CD4-positive, CD25-positive, alpha-beta regulatory T cell (primary cell): ENCODE measurements around the gene NKD1. TPM values are rescaled to one million over a fixed set of nuclear protein-coding genes. Genes with fewer than 3 reads are reported as not detected.
A peak's percentile ranks its signal among the peaks of the same experiment; 100 is the strongest.

Source experiments
- ATAC-seq, 2 donors: fragments of 150-1000 bp; cut with Tn5 transposase; one replicate each; pipeline ENCODE4 v1.10.0; 2021; ENCODE audit warnings: low read depth in 2 of 2, moderate number of reproducible peaks in 2 of 2, moderate library complexity in 1 of 2
- DNase-seq, 3 donors: peaks; one replicate each; pipeline versions ENCODE4 v3.0.0 to v3.0.0-alpha.2; 2012 to 2022; ENCODE audit warnings: mixed read lengths in 1 of 3
- H3K27ac ChIP-seq: one replicate; pipeline ENCODE4 v1.7.0; 2013; ENCODE audit warnings: mild to moderate bottlenecking, low read length; ENCODE audit not compliant: insufficient read depth, poor library complexity, severe bottlenecking
- H3K27me3 ChIP-seq: one replicate; pipeline ENCODE4 v1.7.0; 2013; ENCODE audit warnings: low read length; ENCODE audit not compliant: control insufficient read depth, insufficient read depth
- H3K36me3 ChIP-seq: one replicate; pipeline ENCODE4 v1.7.0; 2013; ENCODE audit warnings: mild to moderate bottlenecking, low read length, moderate library complexity; ENCODE audit not compliant: control insufficient read depth, insufficient read depth
- H3K4me1 ChIP-seq: 2 replicates; pipeline ENCODE4 v1.7.0; 2013; ENCODE audit warnings: mild to moderate bottlenecking, low read length; ENCODE audit not compliant: insufficient read depth, control insufficient read depth, poor library complexity, severe bottlenecking
- H3K4me3 ChIP-seq: one replicate; pipeline ENCODE4 v1.7.0; 2013; ENCODE audit warnings: low read depth, mild to moderate bottlenecking, low read length, moderate library complexity
- H3K9me3 ChIP-seq, 2 experiments: 1 replicate in 1 of 2; 2 replicates in 1 of 2; pipeline ENCODE4 v1.7.0; 2013; ENCODE audit warnings: low read length in 2 of 2, mild to moderate bottlenecking in 1 of 2, moderate library complexity in 1 of 2; ENCODE audit not compliant: control insufficient read depth in 2 of 2
- H3K27ac Mint-ChIP-seq, 3 donors: one replicate each; pipeline ENCODE4 v1.8.0; 2020 to 2022; ENCODE audit warnings: mild to moderate bottlenecking in 3 of 3, mixed read lengths in 3 of 3, moderate library complexity in 2 of 3
- H3K27me3 Mint-ChIP-seq: one replicate; pipeline ENCODE4 v1.8.0; 2022; ENCODE audit warnings: mild to moderate bottlenecking, mixed read lengths
- H3K36me3 Mint-ChIP-seq: one replicate; pipeline ENCODE4 v1.8.0; 2020; ENCODE audit warnings: mixed read lengths
- H3K4me1 Mint-ChIP-seq, 4 donors: one replicate each; pipeline ENCODE4 v1.8.0; 2020 to 2022; ENCODE audit warnings: mixed read lengths in 4 of 4, mild to moderate bottlenecking in 1 of 4
- H3K4me3 Mint-ChIP-seq, 4 donors: one replicate each; pipeline ENCODE4 v1.8.0; 2020 to 2022; ENCODE audit warnings: mild to moderate bottlenecking in 4 of 4, mixed read lengths in 4 of 4, moderate library complexity in 3 of 4
- H3K9me3 Mint-ChIP-seq, 7 donors: one replicate each; pipeline ENCODE4 v1.8.0; 2020 to 2022; ENCODE audit warnings: mixed read lengths in 7 of 7, mild to moderate bottlenecking in 3 of 7, moderate library complexity in 2 of 7
- polyA plus RNA-seq, 4 donors: library from polyadenylated mRNA; unstranded; fragments of 300-500 nt; fragmentation: Illumina TruSeq; gene quantifications; one replicate each; pipeline ENCODE4 v1.2.3, GENCODE V29; 2021
- total RNA-seq: library from RNA; stranded (reverse); gene quantifications from one replicate; pipeline ENCODE4 v1.2.3, GENCODE V29; 2022

NKD1 gene
- total and polyA plus RNA-seq, 5 donors from 2014 or later, result 0.10 to 2.4 (median 0.65) TPM; not detected in 1

GRCh38 chr16:50588276-50588675 is 40.1 kb downstream of the NKD1 start:
- H3K27me3 Mint-ChIP-seq, result no peaks in the 10 kb centered on the region
- H3K27ac Mint-ChIP-seq, result peak overlapping the region in 1 of 3 donors; percentile 97
- no peaks in the 10 kb centered on the region for H3K27me3 ChIP-seq
- H3K4me1 ChIP-seq, result peaks cover 15% of the 10 kb centered on the region
- no peak overlapping the region for H3K4me3 ChIP-seq
- ATAC-seq, result no peak
- peaks cover 0 to 2% (median 0%) of the 10 kb centered on the region in 7 donors for H3K9me3 Mint-ChIP-seq
- no peak overlapping the region for H3K27ac ChIP-seq
- no peak overlapping the region for H3K4me3 Mint-ChIP-seq
- H3K4me1 Mint-ChIP-seq, result peaks cover 11 to 38% (median 22%) of the 10 kb centered on the region in 4 donors
- no peaks in the 10 kb centered on the region for H3K36me3 ChIP-seq
- no peaks in the 10 kb centered on the region for H3K36me3 Mint-ChIP-seq
- no peaks in the 10 kb centered on the region for H3K9me3 ChIP-seq
- no peak for DNase-seq

GRCh38 chr16:50591209-50591608 is 43.0 kb downstream of the NKD1 start:
- H3K4me3 Mint-ChIP-seq, result no peak overlapping the region
- no peaks in the 10 kb centered on the region for H3K27me3 Mint-ChIP-seq
- no peak for ATAC-seq
- no peaks in the 10 kb centered on the region for H3K36me3 ChIP-seq
- H3K36me3 Mint-ChIP-seq, result no peaks in the 10 kb centered on the region
- peaks cover 9 to 22% (median 14%) of the 10 kb centered on the region in 4 donors for H3K4me1 Mint-ChIP-seq
- H3K4me1 ChIP-seq, result peaks cover 8% of the 10 kb centered on the region
- no peak for DNase-seq
- H3K27ac ChIP-seq, result no peak overlapping the region
- no peak overlapping the region for H3K27ac Mint-ChIP-seq
- H3K9me3 ChIP-seq, result no peaks in the 10 kb centered on the region
- peaks cover 0 to 2% (median 0%) of the 10 kb centered on the region in 7 donors for H3K9me3 Mint-ChIP-seq
- H3K4me3 ChIP-seq, result no peak overlapping the region
- no peaks in the 10 kb centered on the region for H3K27me3 ChIP-seq

- no peaks in the 10 kb centered on the region for H3K27me3 Mint-ChIP-seq
- H3K4me1 Mint-ChIP-seq, result peaks cover 9 to 22% (median 14%) of the 10 kb centered on the region in 4 donors
- no peaks in the 10 kb centered on the region for H3K27me3 ChIP-seq
- no peak overlapping the region for H3K4me3 Mint-ChIP-seq
- H3K36me3 Mint-ChIP-seq, result peaks cover 5% of the 10 kb centered on the region
- H3K4me3 ChIP-seq, result no peak overlapping the region
- H3K9me3 ChIP-seq, result no peaks in the 10 kb centered on the region
- peak overlapping the region in 1 of 3 donors; percentile 48 for H3K27ac Mint-ChIP-seq
- DNase-seq, result no peak
- no peak for ATAC-seq
- no peak overlapping the region for H3K27ac ChIP-seq
- no peaks in the 10 kb centered on the region for H3K36me3 ChIP-seq
- peaks cover 8% of the 10 kb centered on the region for H3K4me1 ChIP-seq
- H3K9me3 Mint-ChIP-seq, result peaks cover 0 to 2% (median 0%) of the 10 kb centered on the region in 7 donors
These were observed 43.9 kb downstream of the NKD1 start for GRCh38 chr16:50591800-50592771.

- Mint-ChIP-seq H3K4me1 (peaks cover 9 to 22% (median 14%) of the 10 kb centered on the region in 4 donors), H3K9me3 (no peaks in the 10 kb centered on the region), H3K27me3 (no peaks in the 10 kb centered on the region), H3K4me3 (no peak overlapping the region), H3K36me3 (peaks cover 6% of the 10 kb centered on the region), H3K27ac (no peak overlapping the region)
- no peak overlapping the region for H3K27ac ChIP-seq
- no peak overlapping the region for H3K4me3 ChIP-seq
- H3K27me3 ChIP-seq, result no peaks in the 10 kb centered on the region
- H3K4me1 ChIP-seq, result peaks cover 8% of the 10 kb centered on the region
- ATAC-seq, result no peak
- no peak for DNase-seq
- H3K9me3 ChIP-seq, result no peaks in the 10 kb centered on the region
- no peaks in the 10 kb centered on the region for H3K36me3 ChIP-seq
These were observed 44.8 kb downstream of the NKD1 start for GRCh38 chr16:50592996-50593395.

GRCh38 chr16:50593410-50594150 is 45.4 kb downstream of the NKD1 start:
- Histone ChIP-seq H3K27ac (no peak overlapping the region), H3K36me3 (no peaks in the 10 kb centered on the region), H3K27me3 (no peaks in the 10 kb centered on the region), H3K4me1 (peaks cover 8% of the 10 kb centered on the region), H3K4me3 (no peak overlapping the region), H3K9me3 (no peaks in the 10 kb centered on the region)
- Mint-ChIP-seq H3K4me3 (no peak overlapping the region), H3K27ac (no peak overlapping the region), H3K9me3 (no peaks in the 10 kb centered on the region), H3K27me3 (no peaks in the 10 kb centered on the region), H3K36me3 (peaks cover 6% of the 10 kb centered on the region), H3K4me1 (peaks cover 9 to 22% (median 14%) of the 10 kb centered on the region in 4 donors)
- no peak for ATAC-seq
- DNase-seq, result no peak

- Histone ChIP-seq H3K4me1 (no peaks in the 10 kb centered on the region), H3K9me3 (no peaks in the 10 kb centered on the region), H3K4me3 (no peak overlapping the region), H3K27me3 (no peaks in the 10 kb centered on the region), H3K27ac (no peak overlapping the region), H3K36me3 (no peaks in the 10 kb centered on the region)
- peaks cover 3 to 12% (median 7%) of the 10 kb centered on the region in 4 donors for H3K4me1 Mint-ChIP-seq
- no peak overlapping the region for H3K27ac Mint-ChIP-seq
- ATAC-seq (no peak), DNase-seq (no peak)
- H3K36me3 Mint-ChIP-seq, result peaks cover 6% of the 10 kb centered on the region
- no peaks in the 10 kb centered on the region for H3K27me3 Mint-ChIP-seq
- H3K4me3 Mint-ChIP-seq, result no peak overlapping the region
- H3K9me3 Mint-ChIP-seq, result no peaks in the 10 kb centered on the region
These were observed 46.4 kb downstream of the NKD1 start for GRCh38 chr16:50594308-50595260.

GRCh38 chr16:50595859-50596258 is 47.7 kb downstream of the NKD1 start:
- H3K27me3 ChIP-seq, result no peaks in the 10 kb centered on the region
- H3K27ac Mint-ChIP-seq, result no peak overlapping the region
- H3K36me3 ChIP-seq, result no peaks in the 10 kb centered on the region
- ATAC-seq, result no peak
- H3K4me1 ChIP-seq, result no peaks in the 10 kb centered on the region
- H3K9me3 Mint-ChIP-seq, result no peaks in the 10 kb centered on the region
- peaks cover 0 to 9% (median 2%) of the 10 kb centered on the region in 4 donors for H3K4me1 Mint-ChIP-seq
- H3K27ac ChIP-seq, result no peak overlapping the region
- no peak for DNase-seq
- no peak overlapping the region for H3K4me3 Mint-ChIP-seq
- no peak overlapping the region for H3K4me3 ChIP-seq
- no peaks in the 10 kb centered on the region for H3K27me3 Mint-ChIP-seq
- peaks cover 6% of the 10 kb centered on the region for H3K36me3 Mint-ChIP-seq
- H3K9me3 ChIP-seq, result no peaks in the 10 kb centered on the region
